Epithelial cell of prostate (primary cell): ENCODE results near the gene GPR82.
"Not testable (repeated sequence)": the region's sequence is repeated elsewhere in the genome, so short reads cannot be mapped to it uniquely, and the experiment has no call there.

Source experiments
- DNase-seq: peaks from one replicate; pipeline ENCODE4 v3.0.0-alpha.2; 2011; ENCODE audit warnings: low read depth, low spot score
- H3K27ac ChIP-seq: fragments of 450-650 bp; 2 replicates; pipeline ENCODE4 v1.5.1; 2017; ENCODE audit warnings: mild to moderate bottlenecking

GPR82 gene, protein sequence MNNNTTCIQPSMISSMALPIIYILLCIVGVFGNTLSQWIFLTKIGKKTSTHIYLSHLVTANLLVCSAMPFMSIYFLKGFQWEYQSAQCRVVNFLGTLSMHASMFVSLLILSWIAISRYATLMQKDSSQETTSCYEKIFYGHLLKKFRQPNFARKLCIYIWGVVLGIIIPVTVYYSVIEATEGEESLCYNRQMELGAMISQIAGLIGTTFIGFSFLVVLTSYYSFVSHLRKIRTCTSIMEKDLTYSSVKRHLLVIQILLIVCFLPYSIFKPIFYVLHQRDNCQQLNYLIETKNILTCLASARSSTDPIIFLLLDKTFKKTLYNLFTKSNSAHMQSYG

GRCh38 chrX:41723826-41724225 is at the start of gene GPR82:
Gene GPR82, plus strand, starts transcription at chrX:41724181. Its CDS starts 2,846 bp downstream, at chrX:41727027.
- DNase-seq: no peak
- no peak within 1 kb of the TSS for H3K27ac ChIP-seq

GRCh38 chrX:41676361-41676760 is 47.6 kb upstream of the GPR82 start:
- not testable (repeated sequence) for DNase-seq, H3K27ac ChIP-seq

- no peak for DNase-seq
- H3K27ac ChIP-seq: no peak overlapping the region
Observed at GRCh38 chrX:41677183-41678060, 46.6 kb upstream of the GPR82 start.

GRCh38 chrX:41684138-41684537 is 39.8 kb upstream of the GPR82 start:
- no peak overlapping the region for H3K27ac ChIP-seq
- no peak for DNase-seq

DNA sequence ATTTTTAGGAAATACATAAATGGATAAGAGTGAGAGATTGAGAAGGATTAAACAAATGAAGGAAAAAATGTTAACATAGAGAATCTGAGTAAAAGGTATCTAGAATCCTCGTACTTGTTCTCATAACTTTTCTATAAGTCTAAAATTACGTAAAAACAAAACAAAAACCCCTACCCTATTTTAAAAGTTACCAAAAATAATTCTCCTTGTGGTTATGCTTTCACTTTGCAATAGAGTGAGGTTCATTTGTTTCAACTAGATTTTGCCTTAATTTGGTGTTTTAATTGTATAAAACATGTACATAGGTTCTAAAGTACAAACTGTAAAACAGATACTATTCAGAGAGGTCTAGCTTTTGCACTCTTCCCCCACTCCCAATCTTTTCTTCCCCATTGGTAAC is 39.0 kb upstream of the GPR82 start:
- no peak for DNase-seq
- no peak overlapping the region for H3K27ac ChIP-seq

GRCh38 chrX:41686788-41687187 is 37.2 kb upstream of the GPR82 start:
- DNase-seq: no peak
- H3K27ac ChIP-seq: no peak overlapping the region

- H3K27ac ChIP-seq: no peak overlapping the region
- DNase-seq: no peak
Observed at GRCh38 chrX:41688156-41688555, 35.8 kb upstream of the GPR82 start.

DNA sequence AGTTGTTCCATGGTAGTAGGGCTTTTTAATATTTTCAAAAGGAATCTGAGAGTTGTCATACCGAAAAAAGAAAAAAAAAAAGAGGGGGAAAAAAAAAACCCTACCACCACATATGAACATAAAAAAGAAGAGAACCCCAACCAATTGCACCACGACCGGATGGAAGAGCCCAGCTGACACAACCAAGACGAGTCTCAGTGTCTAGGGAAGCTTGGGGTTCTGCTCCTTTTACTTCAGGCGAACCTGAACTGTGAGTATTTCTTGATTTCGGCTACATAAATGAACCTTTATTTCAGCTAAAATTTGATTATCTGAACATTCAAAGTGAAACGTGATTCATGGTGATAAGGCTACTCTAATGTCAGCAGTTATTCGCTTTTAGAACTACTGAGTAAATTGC is 35.1 kb upstream of the GPR82 start, which contains the start of gene GPR34:
TSS of gene GPR34 (plus strand) at position 139 of the 400 bp plus-strand sequence. CDS start 6,661 bp downstream, outside the sequence.
- H3K27ac ChIP-seq: no peak within 1 kb of the TSS
- DNase-seq: no peak

DNA sequence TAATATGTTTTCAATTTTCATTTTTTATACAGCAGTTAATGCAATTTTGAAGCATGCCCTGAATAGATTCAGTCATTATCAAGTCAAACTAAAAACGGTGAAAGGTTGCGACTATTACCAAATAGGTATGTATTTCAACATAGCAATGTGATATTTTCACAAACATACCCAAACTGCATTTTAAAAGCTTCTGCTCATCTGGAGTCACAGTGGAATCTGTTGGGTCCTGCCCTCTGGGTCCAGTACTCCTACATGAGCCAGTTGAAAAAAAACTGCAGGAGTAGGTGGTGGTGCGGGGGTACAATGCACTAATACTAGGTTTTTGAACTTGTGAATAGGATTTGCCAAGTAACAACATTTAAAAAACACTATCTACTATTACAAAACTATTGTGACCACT is 34.3 kb upstream of the GPR82 start:
- no peak for DNase-seq

GRCh38 chrX:41692162-41692749 is 31.7 kb upstream of the GPR82 start:
- no peak for DNase-seq
- H3K27ac ChIP-seq: no peak overlapping the region

More for the DNA sequence above, 34.3 kb upstream of the GPR82 start:
- H3K27ac ChIP-seq: no peak overlapping the region

- H3K27ac ChIP-seq: no peak overlapping the region
- no peak for DNase-seq
Observed at GRCh38 chrX:41693024-41693423, 31.0 kb upstream of the GPR82 start.

GRCh38 chrX:41695426-41695825 is 28.6 kb upstream of the GPR82 start:
- DNase-seq: no peak
- H3K27ac ChIP-seq: no peak overlapping the region

DNA sequence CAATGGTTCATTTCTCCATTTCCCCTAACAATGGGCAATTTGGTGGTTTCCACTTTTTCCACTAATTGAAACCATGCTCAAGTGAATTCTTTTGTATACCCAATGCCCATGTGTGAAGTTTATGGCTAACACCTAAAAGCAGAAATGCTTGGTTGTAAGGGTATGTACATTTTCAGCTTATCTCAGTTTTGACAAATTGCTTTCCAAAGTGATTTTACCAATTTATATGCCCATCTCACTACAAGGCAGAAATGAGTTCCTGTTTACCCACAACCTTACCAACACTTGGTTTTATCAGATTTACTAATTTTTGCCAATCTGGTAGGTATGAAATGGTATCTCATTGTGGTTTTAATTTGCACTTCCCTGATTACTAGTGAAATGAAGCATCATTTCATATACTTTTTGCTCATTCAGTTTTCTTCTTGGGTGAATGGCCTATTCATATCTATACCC is 20.4 kb upstream of the GPR82 start:
- no peak for DNase-seq

DNA sequence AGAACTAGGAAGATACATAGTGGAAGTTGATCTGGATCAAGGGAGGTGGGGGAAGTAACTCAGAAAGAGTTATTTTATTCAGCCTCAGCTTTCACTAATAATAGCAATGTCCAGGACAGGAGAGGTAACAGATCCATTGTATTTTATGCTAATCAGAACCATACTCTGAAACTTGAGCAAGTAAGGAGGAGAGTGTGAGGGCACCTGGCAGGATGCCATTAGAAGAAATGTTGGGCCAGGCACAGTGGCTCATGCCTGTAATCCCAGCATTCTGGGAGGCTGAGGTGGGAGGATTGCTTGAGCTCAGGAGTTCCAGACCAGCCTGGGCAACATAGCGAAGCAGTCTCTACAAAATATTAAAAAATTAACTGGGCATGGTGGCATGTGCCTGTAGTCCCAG is 18.9 kb upstream of the GPR82 start:
- no peak overlapping the region for H3K27ac ChIP-seq
- DNase-seq: no peak

More for the DNA sequence above, 20.4 kb upstream of the GPR82 start:
- no peak overlapping the region for H3K27ac ChIP-seq

DNA sequence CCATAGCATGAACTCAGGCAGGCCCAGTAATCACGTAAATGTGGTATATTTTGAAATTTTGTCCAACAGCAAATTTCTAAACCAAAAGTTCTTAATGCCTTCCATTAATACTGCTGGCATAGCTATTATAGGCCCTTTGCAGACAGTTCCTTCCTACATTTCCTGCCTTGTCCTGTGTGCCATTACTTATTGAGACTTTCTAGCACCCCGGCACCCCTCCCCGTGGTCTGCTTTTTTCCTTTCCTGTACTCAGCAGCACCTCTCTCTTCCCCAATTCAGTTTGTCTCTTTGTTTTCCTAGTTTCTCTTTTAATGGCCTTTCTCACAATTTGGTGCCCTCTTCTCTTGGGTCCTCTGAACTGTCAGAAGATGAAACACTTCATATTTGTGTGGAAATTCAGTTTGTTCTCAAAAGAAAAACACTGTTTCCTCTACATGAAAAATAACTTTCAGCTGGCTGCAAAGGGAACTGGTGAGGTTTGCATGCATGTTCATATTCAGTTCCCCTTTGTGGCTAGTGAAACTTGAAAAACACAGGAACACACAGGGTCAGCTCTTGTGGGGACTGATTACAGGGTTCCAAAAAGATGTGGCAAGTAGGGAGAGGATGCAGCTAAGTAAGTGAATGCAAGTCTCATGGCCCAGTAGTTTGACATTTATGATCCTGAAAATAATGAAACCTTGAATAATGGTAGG is 18.2 kb upstream of the GPR82 start:
- DNase-seq: no peak

DNA sequence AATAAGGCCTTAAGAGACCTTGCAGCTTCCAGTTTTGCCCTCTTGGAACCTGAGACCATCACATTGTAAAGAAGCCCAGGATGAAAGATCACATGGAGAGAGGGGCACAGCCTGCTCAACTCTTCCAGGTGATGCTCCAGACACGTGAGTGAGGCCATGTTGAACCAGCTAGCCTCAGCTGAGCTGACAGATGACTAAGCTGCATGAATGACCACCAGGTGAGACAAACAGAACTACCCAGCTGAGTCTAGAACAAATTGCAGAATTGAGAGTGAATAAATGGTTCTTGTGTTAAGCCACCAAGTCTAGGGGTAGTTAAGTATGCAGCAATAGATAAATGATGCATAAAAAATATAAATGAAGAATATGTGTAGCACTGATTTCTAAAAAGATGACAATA is 16.8 kb upstream of the GPR82 start:
- DNase-seq: no peak
- no peak overlapping the region for H3K27ac ChIP-seq

More for the DNA sequence above, 18.2 kb upstream of the GPR82 start:
- H3K27ac ChIP-seq: no peak overlapping the region

DNA sequence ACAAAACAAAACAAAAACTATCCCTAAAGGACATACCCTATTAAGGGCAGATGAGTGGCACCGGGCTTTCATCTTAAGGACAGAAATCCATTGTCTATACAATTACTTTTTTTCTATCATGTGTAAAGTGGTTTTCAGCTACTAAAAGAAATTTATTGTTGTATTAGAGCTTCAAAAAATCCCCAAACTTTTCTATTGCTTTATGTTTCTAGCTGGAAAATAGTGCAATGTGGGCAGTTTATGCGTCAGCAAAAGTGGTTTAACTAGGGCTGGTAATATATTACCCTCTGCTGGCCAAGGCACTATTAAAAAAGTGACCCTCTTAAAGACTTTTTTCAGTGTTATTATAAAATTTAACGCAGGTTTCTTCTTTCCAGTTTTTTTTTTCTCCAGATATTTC is 15.5 kb upstream of the GPR82 start:
- no peak overlapping the region for H3K27ac ChIP-seq
- DNase-seq: no peak

DNA sequence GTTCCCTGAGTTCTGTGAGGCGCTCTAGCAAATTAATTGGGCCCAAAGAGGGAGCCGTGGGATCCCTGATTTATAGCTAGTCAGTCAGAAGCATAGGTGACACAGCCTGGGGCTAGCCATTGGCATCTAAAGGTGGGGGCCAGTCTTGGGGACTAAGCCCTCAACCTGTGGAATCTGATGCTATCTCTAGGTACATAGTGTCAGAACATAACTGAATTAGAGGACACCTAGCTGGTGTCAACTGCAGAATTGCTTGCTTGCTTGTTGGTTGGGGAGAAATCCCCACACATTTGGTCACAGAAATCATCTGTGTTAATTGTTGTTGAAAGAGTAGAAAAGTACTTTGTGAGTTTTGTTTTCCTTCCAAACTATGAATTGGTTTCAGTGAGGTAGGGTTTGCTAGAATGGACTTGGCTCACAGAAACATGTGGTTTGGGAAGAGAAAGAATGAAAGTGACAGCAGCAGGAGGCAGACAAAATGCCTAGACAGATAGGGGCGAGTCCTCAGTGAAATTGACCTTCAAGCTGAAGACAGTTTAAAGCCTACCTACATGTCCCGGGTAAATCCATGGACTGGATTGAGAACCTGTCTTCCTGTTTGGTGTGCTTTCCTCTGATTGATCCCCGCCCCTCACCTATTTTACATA is 12.8 kb upstream of the GPR82 start:
- H3K27ac ChIP-seq: no peak overlapping the region
- no peak for DNase-seq

GRCh38 chrX:41716222-41716621 is 7.8 kb upstream of the GPR82 start:
- H3K27ac ChIP-seq: no peak overlapping the region
- DNase-seq: no peak
